ENCODE results near the gene BPGM. TPM values are rescaled to one million over a fixed set of nuclear protein-coding genes. Genes with fewer than 3 reads are reported as not detected.

The BPGM gene
- total RNA-seq, 1 experiment from 2014 or later: 14.0 TPM

- H3K4me3 ChIP-seq (ENCODE audit: low read depth, low read length, poor library complexity, severe bottlenecking): no peak overlapping the region
- ChIA-PET POLR2A (ENCODE audit: low non-redundant PET) (no interaction called here), CTCF (interaction anchor here (1.5 kb wide), 1 partner anchor 263 kb away, joined by 5 read pairs; no protein-coding TSS in a partner anchor)
- H3K27me3 ChIP-seq (replicated peaks; ENCODE audit: insufficient read depth, low read depth, low read length, poor library complexity): no peaks in the 10 kb centered on the region
- peaks cover 6% of the 10 kb centered on the region for H3K4me1 ChIP-seq (ENCODE audit: insufficient read depth, low read length, poor library complexity, severe bottlenecking)
- no peak for TF ChIP-seq EZH2 (IDR thresholded peaks at IDR 0.05; ENCODE audit: borderline replicate concordance, low read depth, low read length, poor library complexity, severe bottlenecking)
- TF ChIP-seq CTCF (conservative IDR thresholded peaks at IDR 0.05; ENCODE audit: low read depth, low read length): no peak
- no peaks in the 10 kb centered on the region for H3K9me3 ChIP-seq (ENCODE audit: low read depth, low read length, poor library complexity, severe bottlenecking)
- H3K27ac ChIP-seq (ENCODE audit: low read depth, low read length, poor library complexity, severe bottlenecking): no peak overlapping the region
- DNase-seq (ENCODE audit: low spot score): no peak
- intact Hi-C loops (cut with micrococcal nuclease; ENCODE audit: unreplicated experiment): loop anchor here (2.0 kb wide), 2 partner anchors 252 to 264 kb away; no protein-coding TSS in a partner anchor
- BruUV-seq (replicated peaks): no TSS peak
- no peaks in the 10 kb centered on the region for H3K36me3 ChIP-seq (ENCODE audit: insufficient read depth, low read length, poor library complexity, severe bottlenecking)
Measured at GRCh38 chr7:134690614-134691504, 44.2 kb downstream of the BPGM start.

DNA sequence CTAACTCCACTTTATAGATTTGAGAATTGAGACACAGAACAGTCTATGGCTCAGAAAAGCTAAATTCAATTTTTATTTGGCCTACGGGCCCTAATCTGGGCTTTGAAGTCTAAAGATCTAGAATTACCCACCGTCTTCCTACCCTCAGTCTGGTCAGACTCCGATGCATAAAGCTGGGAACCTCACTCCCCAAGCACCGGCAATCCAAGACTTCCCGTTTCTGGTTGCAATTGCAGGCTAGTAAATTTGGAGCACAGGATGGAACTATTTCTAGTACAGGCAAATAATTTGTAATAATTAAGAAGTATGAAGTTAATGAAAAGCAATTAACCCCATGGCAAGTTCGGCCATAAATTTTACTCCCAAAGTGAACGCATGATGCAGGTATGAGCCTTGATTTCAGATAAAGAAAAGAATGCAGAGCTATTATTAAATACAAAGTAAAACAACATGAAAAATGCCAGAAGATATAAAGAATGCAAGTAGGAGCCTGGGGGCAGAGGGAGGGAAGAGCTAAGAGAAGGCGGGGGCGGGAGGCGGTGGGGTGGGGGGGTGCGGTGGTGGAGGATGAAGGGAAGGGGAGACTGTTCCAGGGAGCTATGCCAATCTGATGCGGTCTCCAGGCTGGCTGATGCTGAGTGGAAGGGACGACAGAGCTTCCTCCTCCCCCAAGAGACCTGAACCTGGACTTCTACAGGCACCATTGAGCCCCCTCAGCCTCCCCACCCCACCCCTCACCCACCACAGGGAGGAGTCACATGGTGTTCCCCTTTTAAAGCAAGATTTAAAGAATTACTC lies 45.1 kb downstream of the BPGM start:
- H3K27me3 ChIP-seq (replicated peaks; ENCODE audit: insufficient read depth, low read depth, low read length, poor library complexity): no peaks in the 10 kb centered on the region
- H3K9me3 ChIP-seq (ENCODE audit: low read depth, low read length, poor library complexity, severe bottlenecking): no peaks in the 10 kb centered on the region
- no peak overlapping the region for H3K27ac ChIP-seq (ENCODE audit: low read depth, low read length, poor library complexity, severe bottlenecking)
- no peaks in the 10 kb centered on the region for H3K36me3 ChIP-seq (ENCODE audit: insufficient read depth, low read length, poor library complexity, severe bottlenecking)
- ChIA-PET CTCF (interaction anchor here (1.5 kb wide), 1 partner anchor 262 kb away, joined by 5 read pairs; no protein-coding TSS in a partner anchor), POLR2A (ENCODE audit: low non-redundant PET) (no interaction called here)
- DNase-seq (ENCODE audit: low spot score): peak; percentile 26
- TF ChIP-seq CTCF (conservative IDR thresholded peaks at IDR 0.05; ENCODE audit: low read depth, low read length): no peak
- TF ChIP-seq EZH2 (IDR thresholded peaks at IDR 0.05; ENCODE audit: borderline replicate concordance, low read depth, low read length, poor library complexity, severe bottlenecking): no peak
- H3K4me1 ChIP-seq (ENCODE audit: insufficient read depth, low read length, poor library complexity, severe bottlenecking): peaks cover 6% of the 10 kb centered on the region
- BruUV-seq (replicated peaks): no TSS peak
- intact Hi-C loops (cut with micrococcal nuclease; ENCODE audit: unreplicated experiment): loop anchor here (2.0 kb wide), 2 partner anchors 251 to 263 kb away; no protein-coding TSS in a partner anchor
- no peak overlapping the region for H3K4me3 ChIP-seq (ENCODE audit: low read depth, low read length, poor library complexity, severe bottlenecking)

DNA sequence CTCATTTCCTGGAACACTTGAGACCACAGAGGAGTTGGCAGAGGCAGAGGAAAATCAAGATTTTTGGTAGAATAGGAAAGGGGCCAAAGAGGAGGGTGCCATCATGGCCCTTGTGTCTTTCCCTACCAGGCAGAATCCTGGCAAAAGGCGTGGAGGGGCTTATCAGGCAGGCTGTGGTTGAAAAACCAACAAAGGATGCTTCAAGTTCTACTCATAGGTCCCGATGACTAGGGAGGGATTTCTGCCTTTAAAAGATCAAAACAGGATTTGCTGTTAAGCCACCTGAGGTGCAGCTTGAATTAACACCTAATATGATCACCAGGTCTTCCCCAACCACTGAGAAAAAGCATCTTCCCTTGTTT lies 45.7 kb downstream of the BPGM start:
- POLR2A ChIA-PET (ENCODE audit: low non-redundant PET): no interaction called here

More for the DNA sequence above, 45.7 kb downstream of the BPGM start:
- Histone ChIP-seq H3K4me3 (ENCODE audit: low read depth, low read length, poor library complexity, severe bottlenecking) (no peak overlapping the region), H3K4me1 (ENCODE audit: insufficient read depth, low read length, poor library complexity, severe bottlenecking) (peaks cover 6% of the 10 kb centered on the region), H3K36me3 (ENCODE audit: insufficient read depth, low read length, poor library complexity, severe bottlenecking) (no peaks in the 10 kb centered on the region), H3K27ac (ENCODE audit: low read depth, low read length, poor library complexity, severe bottlenecking) (no peak overlapping the region), H3K27me3 (replicated peaks; ENCODE audit: insufficient read depth, low read depth, low read length, poor library complexity) (no peaks in the 10 kb centered on the region), H3K9me3 (ENCODE audit: low read depth, low read length, poor library complexity, severe bottlenecking) (no peaks in the 10 kb centered on the region)
- BruUV-seq (replicated peaks): no TSS peak
- intact Hi-C loops (cut with micrococcal nuclease; ENCODE audit: unreplicated experiment): no loop called here
- DNase-seq (ENCODE audit: low spot score): no peak
- CTCF ChIA-PET: no interaction called here
- no peak for TF ChIP-seq EZH2 (IDR thresholded peaks at IDR 0.05; ENCODE audit: borderline replicate concordance, low read depth, low read length, poor library complexity, severe bottlenecking)
- TF ChIP-seq CTCF (conservative IDR thresholded peaks at IDR 0.05; ENCODE audit: low read depth, low read length): no peak
